ENCODE measurements around the gene DAGLA. TPM values are rescaled to one million over a fixed set of nuclear protein-coding genes. Genes with fewer than 3 reads are reported as not detected.

Gene DAGLA
- total and polyA plus RNA-seq, 2 donors (not counting 3 experiments of a cell fraction or from before 2014, with no cell fraction given): 2.5 to 4.7 TPM

- POLR2A ChIA-PET: no interaction called here
- Histone ChIP-seq H3K27ac (ENCODE audit: insufficient read depth, low read depth, low read length) (no peak overlapping the region), H2AFZ (ENCODE audit: low read depth, low read length) (no peak overlapping the region), H3K4me1 (ENCODE audit: control insufficient read depth, extremely low read depth, insufficient read depth, low read length) (peaks cover 12% of the 10 kb centered on the region), H3K9ac (replicated peaks; ENCODE audit: extremely low read depth, insufficient read depth, low read length) (no peak overlapping the region), H3K27me3 (ENCODE audit: control insufficient read depth in 2 of 2, insufficient read depth in 2 of 2, low read length in 2 of 2) (no peaks in the 10 kb centered on the region), H3K36me3 (ENCODE audit: control insufficient read depth in 2 of 2, extremely low read depth in 1 of 2, insufficient read depth in 2 of 2, low read length in 2 of 2) (no peaks in the 10 kb centered on the region), H3K4me3 (replicated peaks in 1 of 3; ENCODE audit: insufficient read depth in 1 of 3, low read depth in 1 of 3, low read length in 3 of 3) (no peak overlapping the region), H3K9me1 (replicated peaks; ENCODE audit: control insufficient read depth, extremely low read depth, insufficient read depth, low read length) (no peaks in the 10 kb centered on the region), H3K79me2 (ENCODE audit: control insufficient read depth, insufficient read depth, low read length) (no peaks in the 10 kb centered on the region), H3K4me2 (ENCODE audit: insufficient read depth, low read length) (no peak overlapping the region), H3K9me3 (replicated peaks; ENCODE audit: control insufficient read depth, insufficient read depth, low read length) (no peaks in the 10 kb centered on the region), H4K20me1 (replicated peaks; ENCODE audit: control insufficient read depth, extremely low read depth, insufficient read depth, low read length) (no peaks in the 10 kb centered on the region)
- dilution Hi-C loops (cut with MboI; ENCODE audit: extremely low pct_ligation_motif_present, low sequenced_read_pairs) (no loop called here), intact Hi-C loops (cut with micrococcal nuclease) (no loop called here)
- DNase-seq (ENCODE audit: low read depth, low spot score): no peak
- FAIRE-seq: no peak
- CTCF ChIA-PET: interaction anchor here (0.8 to 1.9 kb wide), 6 partner anchors 19 to 193 kb away, joined by 3 to 7 read pairs (median 4); no protein-coding TSS in a partner anchor
- no TSS peak for BruUV-seq (replicated peaks)
- TF ChIP-seq MAX (IDR thresholded peaks at IDR 0.05; ENCODE audit: insufficient read depth, insufficient read length) (no peak), CTCF (IDR thresholded peaks at IDR 0.05; ENCODE audit: extremely low read depth in 1 of 2, insufficient read depth in 1 of 2, low read depth in 1 of 2, low read length in 2 of 2) (no peak), JUN (IDR thresholded peaks at IDR 0.05; ENCODE audit: borderline replicate concordance, insufficient read depth, insufficient read length, low read depth) (no peak), FOS (IDR thresholded peaks at IDR 0.05; ENCODE audit: borderline replicate concordance, insufficient read depth, low read length) (no peak), EZH2 (IDR thresholded peaks at IDR 0.05; ENCODE audit: borderline replicate concordance, low read depth, low read length, severe bottlenecking) (no peak), MYC (IDR thresholded peaks at IDR 0.05; ENCODE audit: low read depth, low read length) (no peak), GATA2 (IDR thresholded peaks at IDR 0.05; ENCODE audit: insufficient read depth, insufficient read length, low read depth, low read length) (no peak), POLR2A (IDR thresholded peaks at IDR 0.05; ENCODE audit: low read depth, low read length) (no peak), POLR2AphosphoS5 (IDR thresholded peaks at IDR 0.05; ENCODE audit: insufficient read depth, low read depth, low read length) (no peak)
Observed at GRCh38 chr11:61753672-61754071, 73.5 kb downstream of the DAGLA start.

Data from endothelial cell of umbilical vein (primary cell).